Muscle layer of colon (tissue), 2 donors: ENCODE results near the gene CLMN.

Experiments used
- H3K27ac ChIP-seq: one replicate; pipeline ENCODE4 v1.7.0; 2013; ENCODE audit warnings: low read depth, mild to moderate bottlenecking, low read length, moderate library complexity
- H3K27me3 ChIP-seq, 2 donors: one replicate each; pipeline ENCODE4 v1.7.0; 2013; ENCODE audit warnings: low read length in 2 of 2, mild to moderate bottlenecking in 2 of 2; ENCODE audit not compliant: insufficient read depth in 2 of 2, control insufficient read depth in 1 of 2
- H3K36me3 ChIP-seq: one replicate; pipeline ENCODE4 v1.7.0; 2013; ENCODE audit warnings: mild to moderate bottlenecking, low read length; ENCODE audit not compliant: insufficient read depth
- H3K4me1 ChIP-seq: one replicate; pipeline ENCODE4 v1.7.0; 2013; ENCODE audit warnings: mild to moderate bottlenecking, low read length; ENCODE audit not compliant: insufficient read depth
- H3K4me3 ChIP-seq, 2 donors: one replicate each; pipeline ENCODE4 v1.7.0; 2013; ENCODE audit warnings: low read length in 2 of 2, low read depth in 1 of 2, mild to moderate bottlenecking in 1 of 2, moderate library complexity in 1 of 2
- H3K9ac ChIP-seq: one replicate; pipeline ENCODE4 v1.7.0; 2013; ENCODE audit warnings: low read length
- H3K9me3 ChIP-seq: one replicate; pipeline ENCODE4 v1.7.0; 2013; ENCODE audit warnings: mild to moderate bottlenecking, low read length
- donor health status: abdominal sarcoma.
- donor health status: Adenocarcinoma of cecum.

Gene CLMN

GRCh38 chr14:95227279-95227860, 92.3 kb downstream of the CLMN start:
- Histone ChIP-seq H3K9me3 (no peaks in the 10 kb centered on the region), H3K27me3 (no peaks in the 10 kb centered on the region), H3K36me3 (no peaks in the 10 kb centered on the region), H3K4me1 (peaks cover 18% of the 10 kb centered on the region), H3K4me3 (peak overlapping the region in 1 of 2 donors; percentile 3), H3K9ac (no peak overlapping the region), H3K27ac (no peak overlapping the region)

DNA sequence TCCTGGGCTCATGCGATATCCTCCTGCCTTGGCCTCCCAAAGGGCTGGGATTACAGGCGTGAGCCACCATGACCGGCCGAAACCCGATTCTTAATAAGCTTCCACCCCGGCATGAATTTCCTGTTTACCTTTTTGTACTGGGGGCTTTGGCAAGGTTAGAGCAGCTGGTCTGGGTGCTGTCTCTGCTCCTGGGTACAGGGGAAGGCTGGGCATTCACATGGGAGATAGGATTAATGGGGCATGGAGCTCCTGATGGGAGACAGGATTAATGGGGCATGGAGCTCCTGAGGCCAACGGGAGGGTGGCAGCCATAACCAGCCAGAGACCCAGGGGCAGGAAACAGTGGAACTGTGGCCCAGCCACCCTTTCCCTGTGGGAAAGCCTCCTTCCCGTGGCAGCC, 92.9 kb downstream of the CLMN start:
- Histone ChIP-seq H3K9ac (no peak overlapping the region), H3K4me1 (peaks cover 18% of the 10 kb centered on the region), H3K36me3 (no peaks in the 10 kb centered on the region), H3K27me3 (no peaks in the 10 kb centered on the region), H3K27ac (no peak overlapping the region), H3K4me3 (peak overlapping the region in 1 of 2 donors; percentile 3), H3K9me3 (no peaks in the 10 kb centered on the region)

DNA sequence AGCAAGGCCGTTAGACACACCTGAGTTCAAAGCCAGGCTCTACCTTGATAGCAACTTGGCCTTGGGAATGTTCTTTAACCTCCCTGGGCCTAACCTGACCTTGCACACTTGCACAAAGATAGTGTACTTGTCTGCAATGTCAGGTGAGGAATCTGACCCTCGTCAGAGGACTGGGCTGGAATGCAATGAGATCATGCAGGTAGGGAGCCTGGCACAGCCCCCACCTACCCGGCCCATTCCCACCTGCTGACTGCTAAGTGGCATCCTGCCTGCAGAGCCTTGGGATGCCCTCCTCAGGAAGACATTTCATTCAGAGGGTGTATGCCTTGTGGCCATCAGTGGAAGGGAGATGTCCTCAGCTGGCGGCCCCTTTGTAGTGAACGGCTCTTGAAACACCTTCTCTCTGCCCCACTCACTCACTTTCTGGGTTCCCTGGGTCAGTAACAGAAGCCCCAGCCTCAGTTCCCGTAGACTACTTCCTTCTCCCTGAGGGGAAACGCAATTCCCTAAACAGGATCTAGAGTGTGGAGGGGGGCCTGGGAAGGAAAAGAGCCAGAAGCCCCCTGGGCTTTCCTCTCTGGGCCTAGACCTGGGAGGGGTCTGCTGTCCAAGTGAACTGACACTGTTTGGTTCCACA, 94.3 kb downstream of the CLMN start:
- Histone ChIP-seq H3K27ac (no peak overlapping the region), H3K9me3 (no peaks in the 10 kb centered on the region), H3K9ac (no peak overlapping the region), H3K27me3 (no peaks in the 10 kb centered on the region), H3K4me3 (no peak overlapping the region), H3K4me1 (peaks cover 18% of the 10 kb centered on the region), H3K36me3 (no peaks in the 10 kb centered on the region)

DNA sequence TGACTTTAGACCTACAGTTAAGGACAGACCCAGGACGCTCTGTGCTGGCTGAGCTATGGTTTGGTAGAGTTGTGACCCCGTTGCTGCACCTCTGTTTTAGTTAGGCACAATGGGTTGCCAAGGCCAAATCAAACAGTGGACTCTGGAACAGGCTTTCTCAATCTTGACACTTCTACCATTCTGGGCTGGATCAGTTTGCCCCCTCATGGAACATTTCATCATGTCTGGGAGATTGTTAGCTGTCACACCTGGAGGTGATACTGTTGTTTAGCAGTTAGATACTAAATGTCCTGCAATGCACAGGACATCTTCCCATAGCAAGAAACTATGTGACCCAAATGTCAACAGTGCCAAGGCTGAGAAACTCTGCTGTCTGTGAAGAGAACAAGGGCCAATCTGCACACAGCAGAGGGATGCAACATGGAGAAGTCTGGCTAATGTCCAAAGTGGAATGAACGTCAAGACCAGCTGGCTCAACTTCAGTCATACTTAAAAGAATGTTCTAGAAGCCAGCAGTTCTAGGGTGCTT, 96.8 kb downstream of the CLMN start:
- Histone ChIP-seq H3K36me3 (no peaks in the 10 kb centered on the region), H3K27me3 (no peaks in the 10 kb centered on the region), H3K27ac (no peak overlapping the region), H3K9ac (no peak overlapping the region), H3K4me3 (peak overlapping the region in 1 of 2 donors; percentile 6), H3K9me3 (no peaks in the 10 kb centered on the region), H3K4me1 (peaks cover 18% of the 10 kb centered on the region)

GRCh38 chr14:95222151-95222631, 97.5 kb downstream of the CLMN start:
- Histone ChIP-seq H3K36me3 (no peaks in the 10 kb centered on the region), H3K4me1 (peaks cover 13% of the 10 kb centered on the region), H3K9me3 (no peaks in the 10 kb centered on the region), H3K4me3 (peak overlapping the region in 1 of 2 donors; percentile 19), H3K27me3 (no peaks in the 10 kb centered on the region), H3K9ac (no peak overlapping the region), H3K27ac (no peak overlapping the region)

GRCh38 chr14:95221531-95221930, 98.2 kb downstream of the CLMN start:
- no peaks in the 10 kb centered on the region for H3K36me3 ChIP-seq
- no peaks in the 10 kb centered on the region for H3K27me3 ChIP-seq
- no peak overlapping the region for H3K9ac ChIP-seq
- no peak overlapping the region for H3K27ac ChIP-seq
- peaks cover 9% of the 10 kb centered on the region for H3K4me1 ChIP-seq
- H3K9me3 ChIP-seq = no peaks in the 10 kb centered on the region
- peak overlapping the region in 1 of 2 donors; percentile 19 for H3K4me3 ChIP-seq

DNA sequence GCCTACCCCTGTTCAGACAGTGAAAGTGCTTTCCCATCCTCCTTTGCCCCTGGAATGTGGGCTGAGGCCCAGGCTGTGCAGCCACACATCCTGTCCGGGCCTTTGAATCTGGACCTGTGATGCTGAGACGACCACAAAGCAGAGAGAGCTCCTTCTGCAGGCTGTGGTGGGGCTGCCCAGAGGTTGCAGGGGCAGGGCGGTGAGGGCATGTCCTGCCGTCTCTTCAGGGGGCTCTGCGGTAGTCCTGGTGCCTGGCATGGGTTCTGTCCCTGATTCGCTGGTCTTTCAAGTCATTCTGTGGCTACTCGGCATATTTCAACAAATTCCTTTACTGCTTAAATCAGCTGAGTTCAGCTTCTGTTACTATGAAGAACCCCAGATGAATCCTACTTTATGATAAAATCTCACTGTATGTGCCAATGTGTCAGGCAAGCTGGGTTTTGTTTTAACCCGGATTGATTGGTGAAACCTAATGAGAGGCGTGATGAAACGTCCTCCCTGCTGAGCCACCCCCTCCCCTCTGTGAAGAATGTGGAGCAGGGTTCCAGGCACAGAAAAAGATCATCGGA, 99.0 kb downstream of the CLMN start:
- no peak overlapping the region for H3K27ac ChIP-seq
- H3K9ac ChIP-seq = no peak overlapping the region
- no peaks in the 10 kb centered on the region for H3K27me3 ChIP-seq
- H3K4me1 ChIP-seq = peaks cover 9% of the 10 kb centered on the region
- H3K9me3 ChIP-seq = no peaks in the 10 kb centered on the region
- no peaks in the 10 kb centered on the region for H3K36me3 ChIP-seq
- H3K4me3 ChIP-seq = no peak overlapping the region

DNA sequence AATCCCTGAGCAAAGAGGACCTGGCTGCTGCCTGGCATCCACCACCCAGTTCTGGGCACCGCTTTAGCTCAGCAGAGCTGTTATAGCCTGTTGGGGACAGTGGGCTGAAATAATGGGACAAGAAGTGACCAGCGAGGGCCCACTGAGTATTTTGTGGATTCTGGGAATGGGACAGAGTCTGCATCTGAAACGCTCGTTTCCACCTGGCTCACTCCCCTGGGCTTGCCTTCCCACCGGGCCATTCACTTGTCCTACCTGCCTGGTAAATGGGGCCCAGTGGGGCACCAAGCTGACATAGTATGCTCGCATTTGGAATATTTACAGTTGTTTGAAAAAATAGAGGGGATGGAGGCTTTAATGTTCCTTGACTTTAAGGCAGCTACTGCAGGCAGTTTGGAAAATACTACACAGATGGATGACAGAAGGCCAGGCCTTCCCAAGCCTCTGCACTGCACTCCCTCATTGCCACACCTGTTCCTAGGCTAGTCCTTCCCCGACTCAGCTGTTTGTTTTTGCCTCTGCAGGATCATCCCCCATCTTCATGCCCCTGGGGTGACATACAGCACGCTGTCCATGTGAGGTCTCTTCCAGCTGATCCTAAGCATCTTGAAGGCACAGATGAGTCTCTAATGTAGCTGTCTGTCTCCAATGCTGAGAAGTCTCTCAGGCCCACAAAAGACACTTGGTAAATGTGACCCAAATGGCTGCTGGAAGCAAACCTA, 101.1 kb downstream of the CLMN start:
- no peak overlapping the region for H3K4me3 ChIP-seq
- H3K27me3 ChIP-seq = no peaks in the 10 kb centered on the region
- no peak overlapping the region for H3K9ac ChIP-seq
- no peak overlapping the region for H3K27ac ChIP-seq
- H3K9me3 ChIP-seq = no peaks in the 10 kb centered on the region
- no peaks in the 10 kb centered on the region for H3K36me3 ChIP-seq
- H3K4me1 ChIP-seq = peaks cover 9% of the 10 kb centered on the region

DNA sequence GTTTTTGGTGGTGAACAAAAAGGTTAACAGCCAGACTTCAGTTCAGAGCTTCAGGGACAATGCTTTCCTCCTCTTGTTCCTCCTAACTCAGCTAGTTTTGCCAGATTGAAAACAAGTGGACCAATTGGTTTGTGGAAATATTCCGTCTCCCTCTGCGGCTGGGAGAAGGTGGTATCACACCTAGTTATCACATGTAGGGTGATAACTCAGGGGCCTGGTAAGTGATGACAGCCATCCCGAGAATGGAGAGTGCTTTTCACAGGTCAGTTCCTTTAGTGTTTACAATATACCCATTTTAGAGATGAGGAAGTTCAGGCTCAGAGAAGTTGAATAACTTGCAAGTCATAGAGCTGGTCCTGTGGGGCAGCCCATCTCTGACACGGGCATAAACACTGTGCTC, 101.7 kb downstream of the CLMN start:
- no peaks in the 10 kb centered on the region for H3K36me3 ChIP-seq
- no peak overlapping the region for H3K27ac ChIP-seq
- H3K4me1 ChIP-seq = peaks cover 3% of the 10 kb centered on the region

GRCh38 chr14:95217391-95217900, 102.3 kb downstream of the CLMN start:
- H3K36me3 ChIP-seq = no peaks in the 10 kb centered on the region
- H3K4me3 ChIP-seq = no peak overlapping the region
- H3K27me3 ChIP-seq = no peaks in the 10 kb centered on the region
- no peaks in the 10 kb centered on the region for H3K9me3 ChIP-seq
- no peak overlapping the region for H3K27ac ChIP-seq
- no peaks in the 10 kb centered on the region for H3K4me1 ChIP-seq
- H3K9ac ChIP-seq = no peak overlapping the region

More for the DNA sequence above, 101.7 kb downstream of the CLMN start:
- no peaks in the 10 kb centered on the region for H3K9me3 ChIP-seq
- no peak overlapping the region for H3K9ac ChIP-seq
- no peaks in the 10 kb centered on the region for H3K27me3 ChIP-seq
- no peak overlapping the region for H3K4me3 ChIP-seq

DNA sequence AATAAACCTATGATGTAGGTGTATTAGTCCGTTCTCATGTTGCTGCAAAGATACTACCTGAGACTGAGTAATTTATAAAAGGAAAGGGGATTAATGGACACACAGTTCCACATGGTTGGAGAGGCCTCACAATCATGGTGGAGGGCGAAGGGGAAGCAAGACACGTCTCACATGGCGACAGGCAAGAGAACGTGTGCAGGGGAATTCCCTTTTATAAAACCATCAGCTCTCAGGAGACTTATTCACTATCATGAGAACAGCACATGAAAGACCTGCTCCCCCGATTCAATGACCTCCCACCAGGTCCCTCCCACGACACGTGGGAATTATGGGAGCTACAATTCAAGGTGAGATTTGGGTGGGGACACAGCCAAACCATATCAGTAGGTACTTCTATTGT, 103.7 kb downstream of the CLMN start:
- Histone ChIP-seq H3K27me3 (no peaks in the 10 kb centered on the region), H3K36me3 (no peaks in the 10 kb centered on the region), H3K9ac (no peak overlapping the region), H3K4me3 (no peak overlapping the region), H3K27ac (no peak overlapping the region), H3K4me1 (no peaks in the 10 kb centered on the region), H3K9me3 (no peaks in the 10 kb centered on the region)
